Embryonic facial prominence (tissue), 1 donor: ENCODE results near the gene ZNF750.

Experiments
- DNase-seq: peaks from one replicate; pipeline ENCODE4 v3.0.0-alpha.2; 2016; ENCODE audit errors: extremely low spot score

Gene ZNF750

DNA sequence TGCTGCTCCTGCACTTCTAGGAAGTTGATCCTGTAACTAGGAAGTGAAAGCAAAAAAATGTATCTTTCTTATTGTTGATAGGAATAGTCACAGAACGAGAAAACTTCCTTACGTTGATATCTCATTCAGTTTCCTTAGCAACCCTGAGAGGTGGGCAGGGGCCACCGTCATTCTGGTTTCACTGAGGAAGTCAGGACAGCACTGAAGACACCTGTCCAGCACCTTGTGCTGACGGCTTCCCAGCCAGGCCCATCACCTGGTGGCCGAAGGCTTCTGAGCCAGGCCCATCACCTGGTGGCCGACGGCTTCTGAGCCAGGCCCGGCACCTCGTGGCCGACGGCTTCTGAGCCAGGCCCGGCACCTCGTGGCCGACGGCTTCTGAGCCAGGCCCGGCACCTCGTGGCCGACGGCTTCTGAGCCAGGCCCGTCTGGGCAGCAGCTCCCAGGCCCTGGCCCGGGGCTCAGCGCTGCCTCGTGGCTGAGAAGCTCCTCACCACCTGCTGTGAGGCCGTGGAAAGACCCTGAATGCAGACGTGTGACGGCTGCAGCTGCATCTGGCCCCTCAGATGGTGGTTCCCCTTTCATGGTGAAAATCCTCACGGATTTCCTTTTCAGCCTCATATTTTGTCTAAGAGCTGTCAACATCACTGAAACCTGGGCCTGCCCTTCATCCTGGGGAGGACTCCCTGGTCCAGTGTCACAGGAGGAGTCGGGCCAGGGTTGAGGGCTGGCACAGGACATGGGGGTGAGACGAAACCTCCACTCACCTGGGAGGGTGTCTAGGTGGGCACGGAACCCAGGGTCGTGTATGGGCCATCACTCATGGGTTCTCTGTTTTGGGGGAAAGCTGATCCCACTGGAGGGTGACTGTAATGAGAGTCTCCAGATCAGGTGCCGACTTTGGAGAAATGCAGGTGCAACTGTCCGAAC is 33.0 kb upstream of the ZNF750 start:
- no peak for DNase-seq

DNA sequence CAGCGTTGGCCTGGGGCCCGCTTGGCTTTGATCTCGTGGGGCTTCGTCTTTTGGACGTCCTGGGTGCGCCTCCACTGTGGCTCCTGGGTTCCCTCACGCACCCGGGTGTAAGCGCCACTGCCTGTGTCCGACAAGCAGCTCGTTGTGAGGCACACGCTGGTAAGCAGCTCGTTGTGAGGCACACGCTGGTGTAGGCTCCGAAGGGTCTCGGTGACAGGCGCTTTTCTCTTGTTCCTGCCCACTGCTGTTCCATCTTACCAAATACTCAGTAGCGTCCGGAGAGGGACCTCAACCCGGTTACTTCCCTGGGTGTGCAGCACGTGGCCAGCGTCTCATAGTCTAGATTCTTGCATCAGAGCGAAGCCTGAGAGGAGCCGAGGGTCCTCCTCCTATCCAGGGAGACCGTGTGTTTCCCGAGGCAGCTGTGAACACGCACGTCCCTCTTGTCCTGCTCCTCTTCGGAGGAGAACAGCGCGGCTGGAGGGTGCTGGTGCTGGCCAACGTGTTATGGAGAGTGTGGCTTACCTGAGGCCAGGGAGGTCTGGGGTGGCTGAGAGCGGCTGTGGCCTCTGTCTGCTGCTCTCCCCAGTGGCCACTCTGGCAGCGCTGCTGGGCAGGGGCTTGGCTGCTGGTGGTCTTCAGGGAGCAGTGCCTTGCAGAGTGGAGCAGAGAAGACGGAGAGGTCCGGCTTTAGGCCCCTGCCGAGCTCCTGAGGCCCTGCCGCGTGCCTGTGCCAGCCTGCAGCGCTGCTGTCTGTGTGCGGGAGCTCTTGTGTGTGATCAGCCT is 32.1 kb upstream of the ZNF750 start:
- DNase-seq, result no peak

DNA sequence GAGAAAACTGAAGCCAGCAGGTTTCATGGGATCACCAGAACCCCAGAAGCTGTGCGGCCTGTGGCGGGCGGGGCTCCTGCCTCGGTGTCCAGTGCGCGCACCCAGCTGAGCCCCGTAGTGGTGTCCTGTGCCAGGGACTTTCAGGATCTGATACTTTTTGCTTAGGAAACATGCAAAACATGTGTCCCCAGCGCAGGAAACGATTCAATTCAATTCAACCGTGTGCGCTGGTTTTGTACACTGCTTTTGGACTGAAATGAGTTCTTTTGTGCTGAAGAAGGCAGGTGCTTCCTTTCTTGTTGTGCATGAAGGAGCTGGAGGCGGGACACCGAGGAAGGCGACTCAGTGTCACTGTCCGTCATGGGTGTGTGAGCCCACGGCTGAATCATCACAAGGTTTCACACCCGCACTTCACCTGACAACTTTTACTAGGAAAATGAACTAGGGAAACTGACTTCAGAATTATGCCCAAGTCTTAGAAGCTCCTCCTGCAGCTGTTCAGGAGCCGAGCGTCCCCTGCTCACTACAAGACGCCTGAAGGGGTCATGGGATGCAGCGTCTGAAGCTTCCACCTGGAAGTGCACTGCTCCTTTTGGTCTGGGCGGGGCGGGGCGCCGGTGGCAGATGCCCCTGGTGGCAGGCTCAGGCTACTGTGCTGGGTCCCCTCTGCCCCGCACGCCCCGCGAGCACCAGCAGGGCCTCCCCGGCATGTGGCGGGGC is 31.4 kb upstream of the ZNF750 start:
- no peak for DNase-seq

DNA sequence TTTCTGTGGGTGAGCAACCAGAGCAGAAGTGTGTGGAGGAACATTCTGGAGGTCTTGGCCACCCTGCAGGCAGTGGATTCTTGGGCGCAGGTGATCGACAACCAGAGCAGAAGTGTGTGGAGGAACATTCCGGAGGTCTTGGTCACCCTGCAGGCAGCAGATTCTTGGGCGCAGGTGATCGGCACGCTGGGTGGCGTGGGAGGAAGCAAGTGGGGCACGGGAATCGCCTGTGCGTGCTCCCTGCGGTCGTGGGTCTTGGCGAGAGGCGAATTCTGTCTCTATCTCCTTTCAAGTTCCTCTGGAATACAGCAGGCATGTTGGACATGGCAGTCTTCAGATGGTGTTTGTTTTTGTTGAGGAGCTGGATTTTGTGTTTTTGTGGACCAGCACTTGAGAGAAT is 30.7 kb upstream of the ZNF750 start:
- no peak for DNase-seq

GRCh38 chr17:82870091-82870491 is 30.3 kb upstream of the ZNF750 start:
- DNase-seq, result no peak

DNA sequence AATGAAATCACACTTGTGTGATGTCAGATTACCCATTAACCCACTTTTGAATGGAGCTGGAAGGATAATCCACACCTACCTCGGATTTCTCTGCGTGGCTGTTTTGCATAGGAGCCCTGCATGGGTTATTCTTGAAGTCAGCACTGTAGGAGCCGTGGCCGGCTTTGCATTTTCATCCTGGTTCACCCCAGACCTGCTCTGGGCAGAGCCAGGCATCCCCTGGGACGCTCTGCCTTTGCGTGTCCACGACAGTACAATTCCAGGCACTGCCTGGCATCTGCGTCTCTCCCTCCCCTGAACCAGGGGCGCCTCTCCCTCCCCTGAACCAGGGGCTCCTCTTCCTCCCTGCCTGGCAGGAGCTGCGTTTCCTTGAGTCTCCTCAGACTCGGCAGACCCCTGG is 29.7 kb upstream of the ZNF750 start:
- no peak for DNase-seq

- DNase-seq, result no peak
Observed at GRCh38 chr17:82868715-82869131, 28.9 kb upstream of the ZNF750 start.

GRCh38 chr17:82867763-82868325 is 28.0 kb upstream of the ZNF750 start:
- DNase-seq, result no peak

GRCh38 chr17:82866590-82867191 is 26.9 kb upstream of the ZNF750 start:
- DNase-seq, result no peak

GRCh38 chr17:82865774-82866395 is 26.1 kb upstream of the ZNF750 start:
- DNase-seq, result no peak

- DNase-seq, result no peak
Observed at GRCh38 chr17:82865274-82865673, 25.5 kb upstream of the ZNF750 start.

GRCh38 chr17:82864713-82865248 is 25.0 kb upstream of the ZNF750 start:
- no peak for DNase-seq

DNA sequence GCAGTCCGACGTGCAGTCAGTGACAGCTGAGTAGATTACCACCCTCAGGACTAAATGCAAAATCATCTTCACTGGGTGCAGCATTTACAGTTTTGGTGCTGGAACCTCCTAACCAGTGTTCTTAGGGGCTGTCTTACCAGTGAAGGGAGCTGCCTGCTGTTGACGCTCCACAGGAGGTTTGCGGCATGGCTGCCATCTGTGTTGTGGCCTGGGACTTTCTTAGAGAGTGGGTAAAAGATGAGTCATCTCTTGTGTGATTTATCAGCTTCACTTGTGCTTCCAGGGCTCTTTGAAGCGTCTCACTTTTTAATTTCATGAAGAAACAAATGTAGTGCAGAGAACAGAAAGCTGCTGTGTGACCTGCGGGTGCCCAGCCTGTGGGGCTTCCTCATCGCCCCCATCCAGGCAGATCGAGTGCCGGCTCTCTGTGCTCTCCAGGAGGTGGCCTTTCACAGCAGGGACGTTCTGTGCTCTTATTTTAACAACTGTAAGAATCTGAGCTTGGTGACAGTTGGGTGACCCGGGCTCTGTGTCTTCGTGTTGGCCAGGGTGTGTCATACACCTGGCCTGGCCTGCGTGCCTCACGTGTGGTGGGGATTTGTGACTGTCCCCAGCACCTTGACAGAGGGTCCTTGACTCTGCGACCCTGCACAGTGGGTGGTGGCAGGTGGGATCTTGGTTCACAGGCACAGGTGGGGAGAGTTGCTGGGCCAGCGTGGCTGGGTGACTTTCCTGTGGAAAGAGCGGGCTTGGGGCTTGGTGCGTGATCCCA is 24.3 kb upstream of the ZNF750 start:
- DNase-seq, result no peak

GRCh38 chr17:82863383-82863940 is 23.6 kb upstream of the ZNF750 start:
- DNase-seq, result no peak

- no peak for DNase-seq
Observed at GRCh38 chr17:82862737-82863382, 23.0 kb upstream of the ZNF750 start.

DNA sequence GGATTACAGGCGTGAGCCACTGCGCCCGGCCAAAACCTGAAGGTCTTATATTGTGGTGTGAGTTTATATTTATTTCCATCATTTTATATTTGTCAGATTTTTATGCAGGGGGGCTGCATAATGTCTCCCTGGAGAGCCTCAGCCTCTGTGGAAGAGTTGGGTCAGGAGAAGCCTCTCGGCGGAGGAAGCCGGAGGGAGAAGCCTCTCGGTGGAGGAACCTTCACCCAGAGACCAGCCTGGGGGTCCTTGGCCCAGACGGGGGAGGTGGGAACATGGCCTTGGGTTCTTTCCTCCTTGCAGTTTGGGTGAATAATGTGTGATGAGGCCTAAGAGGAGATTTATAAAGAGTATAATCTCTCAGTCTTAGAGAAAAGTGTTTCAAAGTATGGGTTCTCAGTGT is 22.4 kb upstream of the ZNF750 start:
- no peak for DNase-seq

DNA sequence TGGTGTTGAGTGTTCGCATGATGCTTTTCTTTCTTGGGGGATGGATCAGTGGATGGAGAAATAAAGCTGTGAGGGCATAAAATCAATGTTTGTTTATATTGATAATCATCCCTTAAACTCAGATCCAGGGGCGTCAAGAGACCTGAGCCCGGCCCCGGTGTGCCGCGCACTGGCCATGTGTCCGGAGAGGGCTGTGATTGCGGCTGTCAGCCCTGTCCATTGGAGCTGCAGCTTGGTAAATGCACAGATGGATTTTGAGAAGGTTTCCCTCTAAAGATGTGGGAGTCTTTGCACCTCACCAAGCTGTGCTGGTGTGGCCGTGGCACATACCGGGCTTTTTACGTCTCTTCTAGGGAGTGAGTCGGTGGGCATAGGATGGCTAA is 21.6 kb upstream of the ZNF750 start:
- DNase-seq, result no peak

GRCh38 chr17:82860606-82861392 is 21.0 kb upstream of the ZNF750 start:
- no peak for DNase-seq
